WTC11 (cell line): Measurements from ENCODE around the gene NUMBL.
"Not testable (repeated sequence)": the region's sequence is repeated elsewhere in the genome, so short reads cannot be mapped to it uniquely, and the experiment has no call there.

ENCODE experiments used
- CTCF ChIP-seq: fragments of 200-600 bp; IDR thresholded peaks from 2 replicates; pipeline ENCODE4 v1.8.0; 2022; ENCODE audit warnings: antibody characterized with exemption
- USF2 ChIP-seq: sonication (generic); formaldehyde crosslinking; IDR thresholded peaks from 2 replicates; pipeline ENCODE4 v1.8.1; 2023; ENCODE audit warnings: mild to moderate bottlenecking, missing genetic modification reagents, moderate library complexity
- ZNF263 ChIP-seq: sonication (generic); formaldehyde crosslinking; IDR thresholded peaks from 2 replicates; pipeline ENCODE4 v1.8.1; 2022; ENCODE audit warnings: low read depth, mild to moderate bottlenecking, moderate library complexity, missing genetic modification reagents

GRCh38 chr19:40652303-40652702 is 38.1 kb downstream of the NUMBL start:
- TF ChIP-seq ZNF263; CTCF; USF2 (CRISPR knock-in tag): not testable (repeated sequence)
